Astrocyte of the hippocampus (primary cell): Measurements from ENCODE around the gene PEX19.

ENCODE experiments used
- DNase-seq: peaks from one replicate; pipeline ENCODE4 v3.0.0; 2011; ENCODE audit warnings: low read depth, low spot score

The PEX19 gene

GRCh38 chr1:160277987-160278386 lies 6.9 kb downstream of the PEX19 start:
- no peak for DNase-seq

- DNase-seq = no peak
These were observed 7.6 kb downstream of the PEX19 start for GRCh38 chr1:160277330-160277729.

- no peak for DNase-seq
These were observed 13.9 kb downstream of the PEX19 start for GRCh38 chr1:160271025-160271424.

- no peak for DNase-seq
These were observed 17.5 kb downstream of the PEX19 start for GRCh38 chr1:160267284-160267991.

- DNase-seq = no peak
These were observed 20.1 kb downstream of the PEX19 start for GRCh38 chr1:160264795-160265307.

GRCh38 chr1:160261893-160262794 lies 22.8 kb downstream of the PEX19 start, which contains the start of gene DCAF8:
Gene DCAF8 (minus strand): TSS chr1:160262549. CDS start chr1:160244008, 18,541 bp downstream.
- peak; percentile 99 for DNase-seq

GRCh38 chr1:160261556-160261892 lies 23.4 kb downstream of the PEX19 start:
- peak; percentile 85 for DNase-seq

- peak; percentile 93 for DNase-seq
These were observed 24.2 kb downstream of the PEX19 start for GRCh38 chr1:160260406-160261382.

GRCh38 chr1:160258177-160258798 lies 26.6 kb downstream of the PEX19 start:
- DNase-seq = no peak

GRCh38 chr1:160257411-160258015 lies 27.4 kb downstream of the PEX19 start:
- no peak for DNase-seq

- DNase-seq = peak; percentile 69
These were observed 28.4 kb downstream of the PEX19 start for GRCh38 chr1:160256396-160257046.

- DNase-seq = no peak
These were observed 29.1 kb downstream of the PEX19 start for GRCh38 chr1:160255781-160256300.

- DNase-seq = peak; percentile 84
These were observed 33.0 kb downstream of the PEX19 start for GRCh38 chr1:160251687-160252526.

GRCh38 chr1:160251011-160251410 lies 33.9 kb downstream of the PEX19 start:
- DNase-seq = no peak

- DNase-seq = no peak
These were observed 37.9 kb downstream of the PEX19 start for GRCh38 chr1:160247053-160247452.

GRCh38 chr1:160245434-160245833 lies 39.5 kb downstream of the PEX19 start:
- no peak for DNase-seq

GRCh38 chr1:160244209-160244608 lies 40.7 kb downstream of the PEX19 start:
- DNase-seq = no peak

- DNase-seq = no peak
These were observed 41.2 kb downstream of the PEX19 start for GRCh38 chr1:160243767-160244166.
